ENCODE data around the gene SMARCAD1. TPM values are rescaled to one million over a fixed set of nuclear protein-coding genes. Genes with fewer than 3 reads are reported as not detected.

Gene SMARCAD1
- polyA plus RNA-seq, 2 of the 4 experiments (the other 2 are of a cell fraction), result 15.9 to 35.7 TPM

- TF ChIP-seq CBX8 (IDR thresholded peaks at IDR 0.05) (no peak), HOXB5 (CRISPR knock-in tag; IDR thresholded peaks at IDR 0.05) (no peak)
Observed at GRCh38 chr4:94160774-94161173, 46.9 kb upstream of the SMARCAD1 start (continued).

DNA sequence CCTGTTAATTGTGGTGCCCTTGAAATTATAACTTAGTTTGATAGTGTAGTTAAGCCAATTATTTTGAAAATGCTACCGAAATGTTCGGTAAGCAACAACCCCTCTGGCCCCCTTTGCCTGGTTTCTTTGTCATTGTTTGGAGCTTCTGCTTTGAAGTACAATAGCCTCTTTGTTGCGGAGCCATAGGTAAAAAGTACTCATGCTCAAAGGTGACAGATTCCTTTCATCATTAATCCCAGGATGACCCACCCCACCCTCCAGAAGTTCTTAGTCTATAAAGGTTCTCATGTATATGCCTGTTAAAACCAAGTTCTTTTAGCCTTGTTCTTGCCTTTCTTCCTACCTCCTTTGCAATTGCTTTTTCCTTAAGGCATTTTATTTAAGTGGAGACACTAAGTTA lies 42.4 kb upstream of the SMARCAD1 start:
- FAIRE-seq, result no peak
- H3K4me1 ChIP-seq, result no peaks in the 10 kb centered on the region
- no peak for DNase-seq (ENCODE audit: low read depth in 1 of 2, low spot score in 1 of 2)
- WGBS (ENCODE audit: missing lambda C conversion rate), result 89% methylated on average over 3 of the region's 3 CpGs
- no peak overlapping the region for H3K4me2 ChIP-seq
- CTCF ChIA-PET, result interaction anchor here (0.6 kb wide), 2 partner anchors 172 to 697 kb away, joined by 3 read pairs; no protein-coding TSS in a partner anchor
- H3K27ac ChIP-seq, result no peak overlapping the region
- H3K9me3 ChIP-seq, result no peaks in the 10 kb centered on the region
- no peak overlapping the region for H3K4me3 ChIP-seq
- no peak for ATAC-seq
- TF ChIP-seq EHF (CRISPR knock-in tag; IDR thresholded peaks at IDR 0.05) (no peak), HEYL (CRISPR knock-in tag; IDR thresholded peaks at IDR 0.05) (no peak), HDAC2 (IDR thresholded peaks at IDR 0.05) (no peak), POLR2A (IDR thresholded peaks at IDR 0.05; ENCODE audit: low read length) (no peak), SREBF2 (IDR thresholded peaks at IDR 0.05) (no peak), ZSCAN20 (CRISPR knock-in tag; IDR thresholded peaks at IDR 0.05) (no peak), ZC3H11A (IDR thresholded peaks at IDR 0.05) (no peak), USF2 (IDR thresholded peaks at IDR 0.05) (no peak), HOXB5 (CRISPR knock-in tag; IDR thresholded peaks at IDR 0.05) (no peak), FOSL2 (IDR thresholded peaks at IDR 0.05) (no peak), FOSL2 (CRISPR knock-in tag; IDR thresholded peaks at IDR 0.05) (no peak), RARB (CRISPR knock-in tag; IDR thresholded peaks at IDR 0.05) (no peak)
- POLR2A ChIA-PET, result no interaction called here

- no peaks in the 10 kb centered on the region; the same call in 1 of the 3 replicates for H3K9me3 ChIP-seq
- H3K4me1 ChIP-seq, result no peaks in the 10 kb centered on the region
- WGBS (ENCODE audit: missing lambda C conversion rate), result 75% methylated on average over 2 of the region's 2 CpGs
- POLR2A ChIA-PET, result no interaction called here
- FAIRE-seq (no peak), ATAC-seq (no peak), DNase-seq (ENCODE audit: low read depth in 1 of 2, low spot score in 1 of 2) (no peak)
- no peak overlapping the region for H3K4me3 ChIP-seq
- no peak overlapping the region for H3K27ac ChIP-seq
- CTCF ChIA-PET, result no interaction called here
- H3K4me2 ChIP-seq, result no peak overlapping the region
- TF ChIP-seq MAZ (IDR thresholded peaks at IDR 0.05; ENCODE audit: borderline replicate concordance, low read depth, low read length), result no peak
- no peak for TF ChIP-seq CHD2 (IDR thresholded peaks at IDR 0.05; ENCODE audit: low read length, partially characterized antibody)
- no peak for TF ChIP-seq USF2 (IDR thresholded peaks at IDR 0.05)
- no peak for TF ChIP-seq BHLHE40 (IDR thresholded peaks at IDR 0.05; ENCODE audit: low read depth, low read length)
- TF ChIP-seq PHF8 (IDR thresholded peaks at IDR 0.05; ENCODE audit: borderline replicate concordance, low read depth), result no peak
- TF ChIP-seq CHD4 (IDR thresholded peaks at IDR 0.05; ENCODE audit: borderline replicate concordance), result no peak
- TF ChIP-seq JUNB (IDR thresholded peaks at IDR 0.05), result no peak
- TF ChIP-seq, protein P1, sequence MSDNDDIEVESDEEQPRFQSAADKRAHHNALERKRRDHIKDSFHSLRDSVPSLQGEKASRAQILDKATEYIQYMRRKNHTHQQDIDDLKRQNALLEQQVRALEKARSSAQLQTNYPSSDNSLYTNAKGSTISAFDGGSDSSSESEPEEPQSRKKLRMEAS (IDR thresholded peaks at IDR 0.05), result no peak
- TF ChIP-seq, protein P2, sequence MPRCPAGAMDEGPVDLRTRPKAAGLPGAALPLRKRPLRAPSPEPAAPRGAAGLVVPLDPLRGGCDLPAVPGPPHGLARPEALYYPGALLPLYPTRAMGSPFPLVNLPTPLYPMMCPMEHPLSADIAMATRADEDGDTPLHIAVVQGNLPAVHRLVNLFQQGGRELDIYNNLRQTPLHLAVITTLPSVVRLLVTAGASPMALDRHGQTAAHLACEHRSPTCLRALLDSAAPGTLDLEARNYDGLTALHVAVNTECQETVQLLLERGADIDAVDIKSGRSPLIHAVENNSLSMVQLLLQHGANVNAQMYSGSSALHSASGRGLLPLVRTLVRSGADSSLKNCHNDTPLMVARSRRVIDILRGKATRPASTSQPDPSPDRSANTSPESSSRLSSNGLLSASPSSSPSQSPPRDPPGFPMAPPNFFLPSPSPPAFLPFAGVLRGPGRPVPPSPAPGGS (IDR thresholded peaks at IDR 0.05), result no peak
- no peak for TF ChIP-seq RFX5 (IDR thresholded peaks at IDR 0.05)
- TF ChIP-seq HEYL (CRISPR knock-in tag; IDR thresholded peaks at IDR 0.05), result no peak
- no peak for TF ChIP-seq ZNF302 (CRISPR knock-in tag; IDR thresholded peaks at IDR 0.05)
- no peak for TF ChIP-seq HOXB13 (CRISPR knock-in tag; IDR thresholded peaks at IDR 0.05; ENCODE audit: low read depth)
- no peak for TF ChIP-seq ZFP36 (IDR thresholded peaks at IDR 0.05; ENCODE audit: borderline replicate concordance, partially characterized antibody)
Observed at GRCh38 chr4:94168321-94168720, 39.3 kb upstream of the SMARCAD1 start.

All from A549 (cell line).